ENCODE measurements around the gene RRM2.

RRM2 gene

GRCh38 chr2:10170256-10170655 lies 47.7 kb downstream of the RRM2 start:
- DNase-seq (ENCODE audit: low read depth in 1 of 2, low spot score in 1 of 2): no peak

GRCh38 chr2:10171006-10171800 lies 48.7 kb downstream of the RRM2 start:
- no peak for DNase-seq (ENCODE audit: low read depth in 1 of 2, low spot score in 1 of 2)

- DNase-seq (ENCODE audit: low read depth in 1 of 2, low spot score in 1 of 2): no peak
Observed at GRCh38 chr2:10172033-10172871, 49.7 kb downstream of the RRM2 start.

GRCh38 chr2:10173258-10174005 lies 50.9 kb downstream of the RRM2 start:
- no peak for DNase-seq (ENCODE audit: low read depth in 1 of 2, low spot score in 1 of 2)

- DNase-seq (ENCODE audit: low read depth in 1 of 2, low spot score in 1 of 2): no peak
Observed at GRCh38 chr2:10174173-10174572, 51.6 kb downstream of the RRM2 start.

- DNase-seq (ENCODE audit: low read depth in 1 of 2, low spot score in 1 of 2): no peak
Observed at GRCh38 chr2:10175441-10175840, 52.9 kb downstream of the RRM2 start.

GRCh38 chr2:10178751-10179150 lies 56.2 kb downstream of the RRM2 start:
- no peak for DNase-seq (ENCODE audit: low read depth in 1 of 2, low spot score in 1 of 2)

- no peak for DNase-seq (ENCODE audit: low read depth in 1 of 2, low spot score in 1 of 2)
Observed at GRCh38 chr2:10179422-10179821, 56.9 kb downstream of the RRM2 start.

GRCh38 chr2:10180229-10180628 lies 57.7 kb downstream of the RRM2 start:
- no peak for DNase-seq (ENCODE audit: low read depth in 1 of 2, low spot score in 1 of 2)
